ENCODE data around the gene UBXN4.
A peak's percentile ranks its signal among the peaks of the same experiment; 100 is the strongest.

UBXN4 gene

GRCh38 chr2:135740206-135740605, 1.4 kb upstream of the UBXN4 start:
- DNase-seq (ENCODE audit: extremely low spot score), result no peak
- CTCF ChIA-PET, result interaction anchor here (1.3 to 4.0 kb wide), 9 partner anchors 8 to 196 kb away, joined by 3 to 11 read pairs (median 4); no protein-coding TSS in a partner anchor
- POLR2A ChIA-PET, result no interaction called here
- no peak for TF ChIP-seq CTCF (IDR thresholded peaks at IDR 0.05; ENCODE audit: control extremely low read depth, extremely low read depth, low read depth, missing control alignments)

DNA sequence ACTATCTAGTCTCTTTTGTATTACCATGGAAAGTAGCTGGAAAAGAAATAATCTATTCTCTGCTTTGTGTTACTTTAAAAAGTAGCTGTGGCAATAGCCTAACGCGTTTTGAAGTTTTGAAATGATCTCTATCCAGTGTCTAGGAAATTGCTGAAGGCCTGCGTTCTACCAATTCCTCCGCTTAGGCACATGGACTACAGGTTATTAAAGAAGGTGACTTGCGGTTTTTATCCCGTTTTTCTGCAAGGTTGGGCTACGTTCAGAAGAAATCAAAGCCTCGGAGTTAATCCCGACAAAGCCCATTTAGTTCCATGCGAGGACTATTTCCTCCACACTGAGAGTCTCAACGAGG, 636 bp upstream of the UBXN4 start:
- CTCF ChIA-PET, result interaction anchor here (1.0 to 4.0 kb wide), 9 partner anchors 9 to 197 kb away, joined by 3 to 11 read pairs (median 4); no protein-coding TSS in a partner anchor
- no peak for TF ChIP-seq CTCF (IDR thresholded peaks at IDR 0.05; ENCODE audit: control extremely low read depth, extremely low read depth, low read depth, missing control alignments)
- DNase-seq (ENCODE audit: extremely low spot score), result no peak
- POLR2A ChIA-PET, result interaction anchor here (0.6 kb wide), 1 partner anchor 643 kb away, joined by 3 read pairs; no protein-coding TSS in a partner anchor

GRCh38 chr2:135742325-135742757, 686 bp downstream of the UBXN4 start:
- CTCF ChIA-PET, result interaction anchor here (0.9 to 4.5 kb wide), 6 partner anchors 13 to 283 kb away, joined by 3 to 24 read pairs (median 3); no protein-coding TSS in a partner anchor
- POLR2A ChIA-PET, result interaction anchor here (0.6 kb wide), 1 partner anchor 16 kb away, joined by 3 read pairs; no protein-coding TSS in a partner anchor
- DNase-seq (ENCODE audit: extremely low spot score), result peak; percentile 48
- no peak for TF ChIP-seq CTCF (IDR thresholded peaks at IDR 0.05; ENCODE audit: control extremely low read depth, extremely low read depth, low read depth, missing control alignments)

DNA sequence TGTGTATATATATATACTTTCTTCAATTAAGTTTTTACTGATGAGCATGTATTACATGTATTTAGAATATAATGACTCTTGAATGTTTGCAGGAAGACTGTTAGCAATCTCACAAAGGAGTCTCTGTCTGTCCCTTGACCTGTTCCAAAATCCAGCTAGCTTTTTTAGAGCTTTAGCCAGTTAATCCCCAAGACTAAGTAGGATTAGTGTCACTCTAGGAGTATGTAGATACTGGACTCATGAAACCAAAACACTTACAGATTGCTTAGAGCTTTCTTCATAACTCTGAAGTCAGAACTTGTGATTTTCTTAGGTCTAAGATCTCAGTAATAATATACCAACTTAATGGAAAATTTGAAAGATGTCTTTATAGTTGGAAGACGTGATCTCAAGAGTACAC, 2.2 kb downstream of the UBXN4 start:
- ChIA-PET POLR2A (no interaction called here), CTCF (interaction anchor here (1.0 to 4.5 kb wide), 4 partner anchors 11 to 740 kb away, joined by 3 to 24 read pairs (median 4); no protein-coding TSS in a partner anchor)
- no peak for DNase-seq (ENCODE audit: extremely low spot score)
- TF ChIP-seq CTCF (IDR thresholded peaks at IDR 0.05; ENCODE audit: control extremely low read depth, extremely low read depth, low read depth, missing control alignments), result no peak

DNA sequence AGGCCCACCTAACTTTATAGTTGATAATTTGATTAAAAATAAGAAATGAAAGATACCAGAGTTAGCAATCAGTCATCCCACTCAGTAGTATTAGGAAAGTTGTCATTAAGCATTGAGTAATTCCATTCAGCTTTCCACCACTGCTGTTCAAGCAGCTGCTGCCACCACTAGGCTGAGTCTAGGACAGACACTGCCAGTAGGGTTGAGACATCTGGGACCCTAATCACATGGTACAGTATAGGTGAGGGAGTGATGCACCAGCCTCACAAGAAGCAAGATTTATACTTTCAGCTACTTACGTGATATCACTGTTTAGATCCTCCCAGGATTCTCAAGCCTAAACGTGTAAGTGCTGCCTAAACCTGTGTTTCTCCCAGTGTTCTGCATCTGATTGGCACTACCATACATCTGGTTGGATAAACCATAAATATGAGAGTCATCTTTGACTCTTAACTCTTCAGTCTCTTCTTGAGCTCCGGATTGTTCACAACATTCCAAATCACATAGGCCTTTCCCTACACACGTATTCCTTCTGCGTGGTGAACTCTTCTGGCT, 3.2 kb downstream of the UBXN4 start:
- ChIA-PET POLR2A (interaction anchor here (0.6 kb wide), 1 partner anchor 62 kb away, joined by 3 read pairs; no protein-coding TSS in a partner anchor), CTCF (interaction anchor here (0.7 to 4.5 kb wide), 4 partner anchors 10 to 39 kb away, joined by 3 to 24 read pairs (median 4); no protein-coding TSS in a partner anchor)
- TF ChIP-seq CTCF (IDR thresholded peaks at IDR 0.05; ENCODE audit: control extremely low read depth, extremely low read depth, low read depth, missing control alignments), result no peak
- DNase-seq (ENCODE audit: extremely low spot score), result peak; percentile 24

- ChIA-PET POLR2A (no interaction called here), CTCF (interaction anchor here (0.7 to 4.5 kb wide), 3 partner anchors 9 to 38 kb away, joined by 3 to 24 read pairs (median 6); no protein-coding TSS in a partner anchor)
- no peak for TF ChIP-seq CTCF (IDR thresholded peaks at IDR 0.05; ENCODE audit: control extremely low read depth, extremely low read depth, low read depth, missing control alignments)
- DNase-seq (ENCODE audit: extremely low spot score), result no peak
These were observed 3.9 kb downstream of the UBXN4 start for GRCh38 chr2:135745545-135745944.
